ENCODE measurements around the gene CYP51A1.

CYP51A1 gene

DNA sequence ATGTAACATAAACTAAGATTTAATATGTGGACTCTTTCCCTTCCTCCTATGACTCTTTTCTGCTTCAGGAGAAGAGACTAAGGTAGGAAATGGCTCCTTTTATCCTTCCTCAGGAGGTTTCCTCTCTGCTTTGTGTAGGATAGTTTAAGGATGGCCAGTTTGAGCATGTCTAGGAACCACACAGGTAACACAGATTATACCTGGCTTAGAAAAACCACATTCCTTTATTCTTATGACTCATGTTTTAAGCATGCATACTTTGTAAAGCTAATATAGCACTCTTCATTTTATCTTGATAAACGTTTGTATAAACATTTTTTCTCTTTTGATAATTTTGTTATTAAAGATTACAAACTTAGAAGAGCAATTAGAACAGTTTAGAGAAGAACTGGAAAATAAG, 57.8 kb downstream of the CYP51A1 start:
- Histone ChIP-seq H3K9me3 (ENCODE audit: insufficient read depth, low read length) (no peaks in the 10 kb centered on the region), H3K36me3 (replicated peaks; ENCODE audit: low read depth, low read length) (peaks cover 4% of the 10 kb centered on the region), H3K27me3 (ENCODE audit: low read depth, low read length) (no peaks in the 10 kb centered on the region), H4K20me1 (ENCODE audit: insufficient read depth, low read length) (no peaks in the 10 kb centered on the region), H3K79me2 (ENCODE audit: low read length) (no peaks in the 10 kb centered on the region), H3K9ac (ENCODE audit: low read length) (no peak overlapping the region), H2AFZ (ENCODE audit: low read depth, low read length) (no peak overlapping the region), H3K4me3 (ENCODE audit: low read length) (no peak overlapping the region), H3K4me2 (ENCODE audit: low read length) (no peak overlapping the region), H3K27ac (ENCODE audit: low read length) (no peak overlapping the region), H3K4me1 (ENCODE audit: low read length) (peaks cover 6% of the 10 kb centered on the region; the same call in 1 of the 2 replicates)
- TF ChIP-seq EZH2phosphoT487 (IDR thresholded peaks at IDR 0.05; ENCODE audit: low read depth) (no peak), CTCF (IDR thresholded peaks at IDR 0.05; ENCODE audit: low read depth, low read length) (no peak)

DNA sequence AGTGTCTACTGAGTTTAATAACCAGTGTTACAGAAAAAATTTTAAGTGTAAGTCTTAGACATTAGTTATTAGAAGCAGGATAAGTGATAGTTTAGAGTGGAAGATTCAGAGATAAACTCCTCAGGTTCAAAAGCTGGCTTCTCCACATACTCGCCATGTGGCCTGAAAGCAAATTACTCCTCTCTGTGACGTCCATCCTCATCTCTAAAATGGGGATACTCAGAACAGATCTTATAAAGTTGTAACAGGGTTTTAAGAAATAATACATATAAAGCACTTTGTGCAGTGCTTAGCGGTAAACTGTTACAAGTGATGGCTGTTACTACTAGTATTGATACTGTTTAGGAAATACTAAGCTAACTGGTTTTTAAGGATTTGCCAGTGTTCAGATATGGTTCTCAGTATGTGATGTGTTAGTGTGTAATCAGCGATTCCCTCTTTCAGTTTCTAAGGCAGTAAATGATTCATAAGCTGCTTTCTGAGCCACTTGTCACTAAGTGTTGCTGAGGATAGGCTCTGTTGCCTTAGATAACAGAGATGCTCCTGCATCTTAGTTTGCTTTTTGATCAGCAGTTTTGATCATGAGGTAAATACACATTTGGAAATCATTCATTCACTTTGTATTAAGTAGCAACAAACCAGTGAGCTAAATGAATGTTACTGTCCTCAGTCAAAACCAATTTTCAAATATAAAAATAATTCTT, 58.7 kb downstream of the CYP51A1 start:
- no peak overlapping the region for H3K4me3 ChIP-seq (ENCODE audit: low read length)
- H3K9ac ChIP-seq (ENCODE audit: low read length): no peak overlapping the region
- H3K36me3 ChIP-seq (replicated peaks; ENCODE audit: low read depth, low read length): peaks cover 4% of the 10 kb centered on the region
- H3K4me2 ChIP-seq (ENCODE audit: low read length): no peak overlapping the region
- H3K27ac ChIP-seq (ENCODE audit: low read length): no peak overlapping the region
- TF ChIP-seq EZH2phosphoT487 (IDR thresholded peaks at IDR 0.05; ENCODE audit: low read depth): no peak
- no peak for TF ChIP-seq CTCF (IDR thresholded peaks at IDR 0.05; ENCODE audit: low read depth, low read length)
- no peaks in the 10 kb centered on the region for H4K20me1 ChIP-seq (ENCODE audit: insufficient read depth, low read length)
- H3K9me3 ChIP-seq (ENCODE audit: insufficient read depth, low read length): no peaks in the 10 kb centered on the region
- H2AFZ ChIP-seq (ENCODE audit: low read depth, low read length): no peak overlapping the region
- H3K27me3 ChIP-seq (ENCODE audit: low read depth, low read length): no peaks in the 10 kb centered on the region
- peaks cover 6% of the 10 kb centered on the region; the same call in 1 of the 2 replicates for H3K4me1 ChIP-seq (ENCODE audit: low read length)
- no peaks in the 10 kb centered on the region for H3K79me2 ChIP-seq (ENCODE audit: low read length)

- H3K9me3 ChIP-seq (ENCODE audit: insufficient read depth, low read length): no peaks in the 10 kb centered on the region
Observed at GRCh38 chr7:92072708-92073107, 61.6 kb downstream of the CYP51A1 start.

DNA sequence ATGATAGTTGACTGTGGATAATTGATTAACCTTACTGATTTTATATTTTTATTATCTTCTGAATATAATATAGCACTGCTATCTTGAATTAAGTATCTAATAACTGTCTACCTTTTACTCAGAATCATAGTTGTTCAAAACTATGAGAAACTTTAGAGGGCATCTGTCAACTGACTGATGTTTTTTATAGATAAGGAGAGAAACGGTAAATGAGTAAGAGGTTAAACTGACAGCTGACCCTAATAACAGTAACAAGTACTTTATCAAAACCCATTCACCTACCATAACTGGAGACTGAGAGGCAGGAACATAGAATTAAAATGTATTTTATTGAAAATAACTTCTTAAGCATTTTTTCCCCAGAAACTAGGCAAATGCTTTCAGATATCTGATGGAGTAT, 62.2 kb downstream of the CYP51A1 start:
- H3K79me2 ChIP-seq (ENCODE audit: low read length): no peaks in the 10 kb centered on the region
- no peak overlapping the region for H3K4me3 ChIP-seq (ENCODE audit: low read length)
- no peak overlapping the region for H3K27ac ChIP-seq (ENCODE audit: low read length)
- peaks cover 6% of the 10 kb centered on the region; the same call in 1 of the 2 replicates for H3K4me1 ChIP-seq (ENCODE audit: low read length)
- H3K4me2 ChIP-seq (ENCODE audit: low read length): no peak overlapping the region
- no peaks in the 10 kb centered on the region for H3K27me3 ChIP-seq (ENCODE audit: low read depth, low read length)
- no peak overlapping the region for H3K9ac ChIP-seq (ENCODE audit: low read length)
- TF ChIP-seq CTCF (IDR thresholded peaks at IDR 0.05; ENCODE audit: low read depth, low read length) (no peak), EZH2phosphoT487 (IDR thresholded peaks at IDR 0.05; ENCODE audit: low read depth) (no peak)
- no peak overlapping the region for H2AFZ ChIP-seq (ENCODE audit: low read depth, low read length)
- no peaks in the 10 kb centered on the region for H3K9me3 ChIP-seq (ENCODE audit: insufficient read depth, low read length)
- no peaks in the 10 kb centered on the region for H4K20me1 ChIP-seq (ENCODE audit: insufficient read depth, low read length)
- H3K36me3 ChIP-seq (replicated peaks; ENCODE audit: low read depth, low read length): no peaks in the 10 kb centered on the region

More at GRCh38 chr7:92072708-92073107, 61.6 kb downstream of the CYP51A1 start:
- peaks cover 4% of the 10 kb centered on the region for H3K36me3 ChIP-seq (replicated peaks; ENCODE audit: low read depth, low read length)
- TF ChIP-seq EZH2phosphoT487 (IDR thresholded peaks at IDR 0.05; ENCODE audit: low read depth) (no peak), CTCF (IDR thresholded peaks at IDR 0.05; ENCODE audit: low read depth, low read length) (no peak)
- H3K4me2 ChIP-seq (ENCODE audit: low read length): no peak overlapping the region
- peaks cover 6% of the 10 kb centered on the region; the same call in 1 of the 2 replicates for H3K4me1 ChIP-seq (ENCODE audit: low read length)
- no peak overlapping the region for H2AFZ ChIP-seq (ENCODE audit: low read depth, low read length)
- no peaks in the 10 kb centered on the region for H4K20me1 ChIP-seq (ENCODE audit: insufficient read depth, low read length)
- no peaks in the 10 kb centered on the region for H3K27me3 ChIP-seq (ENCODE audit: low read depth, low read length)
- no peak overlapping the region for H3K9ac ChIP-seq (ENCODE audit: low read length)
- no peak overlapping the region for H3K4me3 ChIP-seq (ENCODE audit: low read length)
- no peaks in the 10 kb centered on the region for H3K79me2 ChIP-seq (ENCODE audit: low read length)
- no peak overlapping the region for H3K27ac ChIP-seq (ENCODE audit: low read length)

Measured in OCI-LY3 (cell line).